ENCODE results near the gene GGCT.

GGCT gene

GRCh38 chr7:30478349-30479201 lies 26.1 kb downstream of the GGCT start, which contains the start of gene NOD1 (continued):
- TF ChIP-seq HIC1 (tag by site-specific recombination; IDR thresholded peaks at IDR 0.05) (peak; percentile 71), ZNF624 (tag by site-specific recombination; IDR thresholded peaks at IDR 0.05) (no peak), ZNF2 (tag by site-specific recombination; IDR thresholded peaks at IDR 0.05) (no peak), ZNF530 (tag by site-specific recombination; IDR thresholded peaks at IDR 0.05; ENCODE audit: low read depth) (no peak), ZNF677 (tag by site-specific recombination; IDR thresholded peaks at IDR 0.05) (no peak), ZFP69B (tag by site-specific recombination; IDR thresholded peaks at IDR 0.05) (no peak), ZNF792 (tag by site-specific recombination; IDR thresholded peaks at IDR 0.05) (0 out of 2 replicates have a peak, but pooled peaks have one; percentile 66), ZNF510 (tag by site-specific recombination; IDR thresholded peaks at IDR 0.05; ENCODE audit: insufficient replicate concordance) (no peak), ZNF202 (tag by site-specific recombination; IDR thresholded peaks at IDR 0.05; ENCODE audit: borderline replicate concordance) (no peak), ZBTB6 (tag by site-specific recombination; IDR thresholded peaks at IDR 0.05) (no peak), INSM2 (tag by site-specific recombination; IDR thresholded peaks at IDR 0.05) (no peak), ZNF529 (tag by site-specific recombination; IDR thresholded peaks at IDR 0.05; ENCODE audit: insufficient replicate concordance) (no peak), ZNF777 (tag by site-specific recombination; IDR thresholded peaks at IDR 0.05; ENCODE audit: borderline replicate concordance) (no peak), ZBTB48 (tag by site-specific recombination; IDR thresholded peaks at IDR 0.05) (peak; percentile 29; the same call in 1 of the 2 replicates), ZNF513 (tag by site-specific recombination; IDR thresholded peaks at IDR 0.05) (no peak), GLIS2 (tag by site-specific recombination; IDR thresholded peaks at IDR 0.05) (peak; percentile 41; the same call in 1 of the 2 replicates), ELK4 (IDR thresholded peaks at IDR 0.05; ENCODE audit: borderline replicate concordance, low read depth, low read length) (no peak), ZNF670 (tag by site-specific recombination; IDR thresholded peaks at IDR 0.05; ENCODE audit: low read depth) (no peak), ZNF623 (tag by site-specific recombination; IDR thresholded peaks at IDR 0.05) (no peak), ZXDB (tag by site-specific recombination; IDR thresholded peaks at IDR 0.05) (peak; percentile 54), ZNF132 (tag by site-specific recombination; IDR thresholded peaks at IDR 0.05; ENCODE audit: borderline replicate concordance) (no peak), KLF9 (tag by site-specific recombination; IDR thresholded peaks at IDR 0.05; ENCODE audit: low read depth) (peak; percentile 73), REST (tag by site-specific recombination; IDR thresholded peaks at IDR 0.05) (no peak), KLF16 (tag by site-specific recombination; IDR thresholded peaks at IDR 0.05) (peak; percentile 52; the same call in 1 of the 2 replicates), ZNF335 (tag by site-specific recombination; conservative IDR thresholded peaks at IDR 0.05) (peak; percentile 85), ZNF433 (tag by site-specific recombination; IDR thresholded peaks at IDR 0.05; ENCODE audit: low read depth) (no peak), ZNF341 (tag by site-specific recombination; IDR thresholded peaks at IDR 0.05; ENCODE audit: low read depth) (peak; percentile 76)
